ENCODE data around the gene PDPK1.
A peak's percentile ranks its signal among the peaks of the same experiment; 100 is the strongest.
"Not testable (repeated sequence)": the region's sequence is repeated elsewhere in the genome, so short reads cannot be mapped to it uniquely, and the experiment has no call there.

The PDPK1 gene

DNA sequence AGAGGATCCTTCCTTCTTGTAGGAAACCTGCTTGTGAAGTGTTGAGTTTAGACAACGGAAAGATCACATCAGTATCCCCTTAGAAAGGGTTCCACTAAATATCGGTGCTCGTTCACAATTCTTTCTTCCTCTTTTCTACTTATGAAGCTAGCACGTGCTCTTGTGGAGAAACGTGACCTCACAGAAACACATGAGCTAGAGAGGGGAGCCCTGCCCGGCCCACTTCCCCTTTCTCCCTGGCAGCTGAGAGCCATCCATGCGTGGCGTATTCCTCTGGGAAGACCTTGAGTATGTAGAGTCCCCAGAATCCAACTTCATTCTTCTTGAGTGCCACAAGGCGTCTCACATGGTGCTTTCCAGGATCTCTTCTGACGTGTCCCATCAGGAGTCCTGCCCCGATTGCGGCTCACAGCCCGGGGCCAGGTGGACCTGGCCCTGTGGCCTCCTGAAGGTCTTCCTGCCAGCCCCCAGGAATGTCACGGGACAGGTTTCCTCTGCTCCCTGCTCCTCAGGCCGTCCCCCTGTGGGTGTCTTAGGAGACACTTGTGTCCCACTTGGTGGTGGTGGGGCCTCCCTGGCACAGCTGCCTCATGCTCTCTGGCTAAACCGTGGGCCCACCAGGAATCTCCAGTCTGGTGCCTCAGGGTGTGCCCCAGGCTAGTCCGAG lies 22.4 kb downstream of the PDPK1 start:
- not testable (repeated sequence) for H3K27ac ChIP-seq

- not testable (repeated sequence) for H3K27ac ChIP-seq
These were observed 22.9 kb downstream of the PDPK1 start for GRCh38 chr16:2560798-2561133.

- H3K27ac ChIP-seq: not testable (repeated sequence)
These were observed 29.7 kb downstream of the PDPK1 start for GRCh38 chr16:2567506-2567905.

DNA sequence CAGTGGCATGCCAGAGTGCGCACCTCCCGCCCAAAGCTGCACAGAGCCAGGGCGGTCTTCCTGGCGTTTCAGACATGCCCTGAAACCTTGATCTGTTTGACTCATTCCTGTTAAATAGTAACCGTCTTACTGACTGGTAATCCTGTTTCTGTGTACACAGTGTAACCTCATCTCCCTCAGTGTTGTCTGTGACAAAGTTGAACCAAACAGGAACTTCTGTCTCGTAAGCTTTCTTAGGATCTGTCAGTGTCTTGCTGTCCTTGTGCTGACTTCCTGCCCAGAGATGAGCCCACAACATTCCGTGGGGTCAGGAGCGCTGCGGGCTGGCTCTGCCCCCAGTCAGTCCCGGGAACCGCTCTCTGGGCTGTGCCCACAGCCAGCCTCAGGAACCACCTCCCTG lies 30.8 kb downstream of the PDPK1 start:
- H3K27ac ChIP-seq: not testable (repeated sequence)

DNA sequence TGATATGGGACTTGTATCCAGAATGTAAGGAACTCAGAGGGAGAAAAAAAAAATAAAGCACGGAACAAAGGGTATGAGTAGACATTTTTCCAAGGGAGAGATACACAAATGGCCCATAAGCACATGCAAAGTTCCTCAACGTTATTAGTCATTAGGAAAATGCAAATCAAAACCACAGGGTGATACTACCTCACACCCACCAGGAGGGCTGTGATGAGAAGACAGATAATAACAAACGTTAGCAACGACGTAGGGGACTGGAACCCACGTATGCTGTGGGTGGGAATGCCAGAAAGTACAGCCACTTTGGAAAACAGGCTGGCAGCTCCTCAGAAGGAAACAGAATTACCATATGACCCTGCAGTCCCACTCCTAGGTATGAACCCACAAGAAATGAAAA lies 34.9 kb downstream of the PDPK1 start:
- not testable (repeated sequence) for H3K27ac ChIP-seq

DNA sequence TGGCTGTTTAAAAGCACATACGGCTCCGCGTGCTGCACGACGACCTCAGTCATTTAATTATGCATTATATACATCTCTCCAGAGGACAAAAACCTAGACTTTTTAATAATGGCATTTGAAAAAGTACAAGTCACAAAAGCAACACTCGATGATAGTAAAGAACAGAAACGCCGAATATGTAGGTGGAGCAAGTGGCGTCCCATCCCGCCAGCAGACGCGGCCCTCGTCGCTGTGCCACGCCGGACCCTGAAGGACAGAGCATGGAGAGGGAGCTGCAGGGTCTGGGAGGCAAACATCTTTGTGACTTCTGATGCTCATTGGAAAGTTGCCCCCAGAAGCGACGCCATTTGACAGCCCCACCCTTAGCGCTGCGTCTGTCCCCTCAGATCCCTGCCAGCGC lies 38.0 kb downstream of the PDPK1 start:
- not testable (repeated sequence) for H3K27ac ChIP-seq

- H3K27ac ChIP-seq: not testable (repeated sequence)
These were observed 39.2 kb downstream of the PDPK1 start for GRCh38 chr16:2577044-2577443.

DNA sequence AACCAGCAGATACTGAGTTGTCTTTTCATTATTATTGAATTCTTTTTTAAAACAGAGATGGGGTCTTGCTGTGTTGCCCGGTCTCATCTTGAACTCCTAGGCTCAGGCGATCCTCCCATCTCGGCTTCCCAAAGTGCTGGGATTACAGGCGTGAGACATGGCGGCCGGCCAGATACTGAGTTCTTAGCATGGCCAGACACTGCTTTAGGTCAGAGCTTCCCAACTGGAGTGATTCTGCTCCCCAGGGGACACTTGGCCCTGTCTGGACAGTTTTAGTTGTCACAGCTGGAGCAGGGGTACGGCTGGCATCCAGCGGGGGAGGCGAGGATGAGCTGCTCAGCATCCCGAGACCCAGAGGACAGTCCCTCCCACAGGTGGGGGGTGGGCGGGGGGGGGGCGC lies 41.1 kb downstream of the PDPK1 start:
- H3K27ac ChIP-seq: not testable (repeated sequence)

DNA sequence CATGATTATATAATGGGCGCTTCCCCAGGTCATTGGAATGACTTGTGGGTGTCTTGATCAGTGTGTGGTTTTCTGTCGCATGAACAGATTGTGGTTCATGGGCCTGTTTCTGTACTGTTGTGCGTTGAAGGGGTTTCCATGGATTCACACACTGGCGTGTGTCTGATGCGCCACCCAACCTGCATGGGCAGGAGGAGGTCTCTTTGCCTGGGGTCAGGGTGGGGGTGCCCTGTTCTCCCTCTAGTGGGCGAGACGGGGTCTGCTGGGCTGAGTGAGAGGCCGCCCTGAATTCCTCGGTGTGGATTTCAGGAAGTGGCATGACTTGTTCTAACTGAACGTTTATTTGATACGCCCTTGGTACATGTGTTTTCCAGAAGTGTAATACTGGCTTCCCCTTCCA lies 42.3 kb downstream of the PDPK1 start:
- not testable (repeated sequence) for H3K27ac ChIP-seq

- not testable (repeated sequence) for H3K27ac ChIP-seq
These were observed 43.0 kb downstream of the PDPK1 start for GRCh38 chr16:2580818-2581217.

DNA sequence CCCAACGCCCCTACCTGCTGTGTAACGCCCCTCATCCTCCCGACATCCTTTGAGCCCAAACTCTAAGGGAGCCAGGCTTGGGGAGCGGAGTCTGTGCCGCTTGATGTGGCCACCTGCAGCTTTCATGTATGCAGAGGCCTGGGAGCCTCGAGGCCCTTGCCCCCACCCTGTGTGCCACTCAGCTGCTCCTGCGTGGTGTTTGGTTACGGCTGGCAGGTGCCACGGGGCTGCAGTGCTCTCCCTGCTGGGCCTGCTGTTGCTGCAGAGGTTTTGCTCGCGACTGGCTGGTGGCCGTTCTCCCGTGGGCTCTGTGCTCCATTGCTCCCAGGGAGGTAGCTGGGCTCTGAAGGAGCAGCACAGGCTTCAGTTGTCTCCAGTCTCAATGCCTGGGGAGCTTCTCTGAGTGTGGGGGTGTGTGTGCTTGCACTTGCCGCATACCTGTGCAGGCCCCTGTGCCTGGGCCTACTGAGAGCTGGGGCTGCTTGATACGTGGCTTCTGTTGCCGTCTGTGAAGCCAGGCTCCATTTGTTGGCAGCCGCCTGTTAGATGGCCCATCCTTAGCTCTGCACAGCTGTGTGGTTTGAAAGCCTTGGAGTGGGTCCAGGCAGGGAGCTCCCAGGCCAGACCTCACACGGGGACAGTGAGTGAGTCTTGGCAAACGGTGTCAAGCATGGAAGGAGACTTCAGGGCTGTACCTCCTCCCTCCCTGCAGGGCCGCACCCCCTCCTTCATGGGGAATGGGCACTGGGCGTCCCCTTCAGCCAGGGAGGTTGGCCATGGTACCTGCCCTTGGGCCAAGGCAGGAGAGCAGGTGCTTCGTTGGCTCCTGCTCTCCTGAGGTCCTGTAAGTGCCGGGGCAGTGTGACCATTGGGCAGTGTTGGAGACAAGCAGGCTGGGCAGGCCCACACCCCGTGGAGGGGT lies 47.2 kb downstream of the PDPK1 start:
- TF ChIP-seq CTCF (IDR thresholded peaks at IDR 0.05) (no peak), ZFX (IDR thresholded peaks at IDR 0.05; ENCODE audit: borderline replicate concordance) (no peak)
- H3K27ac ChIP-seq: no peak overlapping the region

- TF ChIP-seq CTCF (IDR thresholded peaks at IDR 0.05): no peak
- TF ChIP-seq ZFX (IDR thresholded peaks at IDR 0.05; ENCODE audit: borderline replicate concordance): no peak
- H3K27ac ChIP-seq: no peak overlapping the region
These were observed 47.8 kb downstream of the PDPK1 start for GRCh38 chr16:2585651-2586081.

DNA sequence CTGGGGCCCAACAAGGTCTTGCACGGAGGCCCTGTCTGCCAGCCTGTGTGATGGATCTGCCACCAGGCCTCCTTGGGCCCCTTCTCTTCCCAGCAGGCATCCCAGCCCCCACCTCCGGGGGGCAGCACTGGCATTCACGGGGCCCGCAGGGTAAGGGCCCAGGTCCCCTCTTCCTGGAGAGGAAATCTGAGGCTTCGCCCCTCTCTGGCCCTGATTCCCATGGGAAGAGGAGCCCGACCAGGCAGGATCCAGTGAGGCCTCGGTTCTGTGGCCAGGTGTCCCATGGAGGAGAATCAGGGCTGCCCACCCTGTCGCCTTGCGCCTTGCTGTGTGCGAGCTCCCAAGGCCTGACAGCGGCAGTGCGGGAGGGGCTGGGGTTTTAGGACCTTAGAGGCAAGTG lies 48.4 kb downstream of the PDPK1 start:
- H3K27ac ChIP-seq: no peak overlapping the region
- TF ChIP-seq CTCF (IDR thresholded peaks at IDR 0.05) (peak; percentile 20; the same call in 1 of the 2 replicates), ZFX (IDR thresholded peaks at IDR 0.05; ENCODE audit: borderline replicate concordance) (no peak)
